ENCODE results near the gene TIAM2.

The TIAM2 gene

DNA sequence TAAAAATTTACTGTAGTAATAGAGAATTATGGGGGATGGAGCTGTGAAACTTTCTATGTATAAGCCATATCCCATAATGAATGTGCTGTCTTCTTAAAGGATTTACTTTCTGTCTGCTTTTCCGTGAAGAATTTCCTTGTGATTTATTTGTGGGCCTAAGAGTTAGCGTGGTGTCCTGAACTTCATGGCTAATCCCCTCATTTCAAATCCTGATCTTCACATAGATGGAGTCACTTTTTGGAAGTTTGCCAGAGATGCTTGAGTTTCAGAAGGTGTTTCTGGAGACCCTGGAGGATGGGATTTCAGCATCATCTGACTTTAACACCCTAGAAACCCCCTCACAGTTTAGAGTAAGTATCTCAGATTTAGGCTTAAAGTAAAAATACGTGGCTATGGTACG lies 249.3 kb downstream of the TIAM2 start:
- H4K20me1 ChIP-seq (ENCODE audit: insufficient read depth): no peaks in the 10 kb centered on the region
- TF ChIP-seq, protein P1, sequence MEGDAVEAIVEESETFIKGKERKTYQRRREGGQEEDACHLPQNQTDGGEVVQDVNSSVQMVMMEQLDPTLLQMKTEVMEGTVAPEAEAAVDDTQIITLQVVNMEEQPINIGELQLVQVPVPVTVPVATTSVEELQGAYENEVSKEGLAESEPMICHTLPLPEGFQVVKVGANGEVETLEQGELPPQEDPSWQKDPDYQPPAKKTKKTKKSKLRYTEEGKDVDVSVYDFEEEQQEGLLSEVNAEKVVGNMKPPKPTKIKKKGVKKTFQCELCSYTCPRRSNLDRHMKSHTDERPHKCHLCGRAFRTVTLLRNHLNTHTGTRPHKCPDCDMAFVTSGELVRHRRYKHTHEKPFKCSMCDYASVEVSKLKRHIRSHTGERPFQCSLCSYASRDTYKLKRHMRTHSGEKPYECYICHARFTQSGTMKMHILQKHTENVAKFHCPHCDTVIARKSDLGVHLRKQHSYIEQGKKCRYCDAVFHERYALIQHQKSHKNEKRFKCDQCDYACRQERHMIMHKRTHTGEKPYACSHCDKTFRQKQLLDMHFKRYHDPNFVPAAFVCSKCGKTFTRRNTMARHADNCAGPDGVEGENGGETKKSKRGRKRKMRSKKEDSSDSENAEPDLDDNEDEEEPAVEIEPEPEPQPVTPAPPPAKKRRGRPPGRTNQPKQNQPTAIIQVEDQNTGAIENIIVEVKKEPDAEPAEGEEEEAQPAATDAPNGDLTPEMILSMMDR (conservative IDR thresholded peaks at IDR 0.05; ENCODE audit: low read depth, low read length): no peak
- no peak overlapping the region for H2AFZ ChIP-seq (ENCODE audit: low read depth)
- no peak overlapping the region for H3K9ac ChIP-seq
- H3K4me2 ChIP-seq: no peak overlapping the region
- no peaks in the 10 kb centered on the region for H3K27me3 ChIP-seq (ENCODE audit: insufficient read depth, low read depth)
- H3K36me3 ChIP-seq (ENCODE audit: insufficient read depth): no peaks in the 10 kb centered on the region
- no peaks in the 10 kb centered on the region for H3K79me2 ChIP-seq (ENCODE audit: insufficient read depth, low read depth)
- H3K4me1 ChIP-seq (ENCODE audit: low read depth, poor library complexity, severe bottlenecking): no peaks in the 10 kb centered on the region
- no peak overlapping the region for H3K27ac ChIP-seq
- H3K4me3 ChIP-seq (IDR thresholded peaks at IDR 0.05; ENCODE audit: insufficient read depth, low read depth, low read length): no peak overlapping the region

DNA sequence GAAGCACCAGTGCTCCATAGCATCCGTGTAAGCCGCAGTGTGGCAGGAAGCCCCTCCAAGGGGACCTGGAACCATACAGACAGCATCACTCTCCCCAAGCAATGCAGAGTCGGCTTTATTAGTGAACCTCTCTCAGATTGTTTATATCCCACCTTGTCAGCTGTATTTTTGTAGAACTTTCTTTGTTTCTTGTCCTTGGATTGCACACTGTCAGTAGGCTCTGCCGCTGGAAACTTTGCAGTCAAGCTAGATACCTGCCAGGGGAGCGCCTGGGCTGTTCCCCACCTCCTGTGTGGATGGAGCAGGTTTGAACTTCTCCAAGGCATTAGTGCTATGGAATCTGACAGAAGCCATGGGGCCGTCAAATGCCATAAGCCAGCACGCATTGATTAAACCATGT lies 250.1 kb downstream of the TIAM2 start:
- Histone ChIP-seq H3K4me1 (ENCODE audit: low read depth, poor library complexity, severe bottlenecking) (no peaks in the 10 kb centered on the region), H3K9ac (no peak overlapping the region), H4K20me1 (ENCODE audit: insufficient read depth) (no peaks in the 10 kb centered on the region), H3K27ac (no peak overlapping the region), H3K4me3 (IDR thresholded peaks at IDR 0.05; ENCODE audit: insufficient read depth, low read depth, low read length) (no peak overlapping the region), H3K79me2 (ENCODE audit: insufficient read depth, low read depth) (no peaks in the 10 kb centered on the region), H3K27me3 (ENCODE audit: insufficient read depth, low read depth) (no peaks in the 10 kb centered on the region), H2AFZ (ENCODE audit: low read depth) (no peak overlapping the region), H3K4me2 (no peak overlapping the region), H3K36me3 (ENCODE audit: insufficient read depth) (no peaks in the 10 kb centered on the region)
- TF ChIP-seq, protein P1 (conservative IDR thresholded peaks at IDR 0.05; ENCODE audit: low read depth, low read length): no peak

DNA sequence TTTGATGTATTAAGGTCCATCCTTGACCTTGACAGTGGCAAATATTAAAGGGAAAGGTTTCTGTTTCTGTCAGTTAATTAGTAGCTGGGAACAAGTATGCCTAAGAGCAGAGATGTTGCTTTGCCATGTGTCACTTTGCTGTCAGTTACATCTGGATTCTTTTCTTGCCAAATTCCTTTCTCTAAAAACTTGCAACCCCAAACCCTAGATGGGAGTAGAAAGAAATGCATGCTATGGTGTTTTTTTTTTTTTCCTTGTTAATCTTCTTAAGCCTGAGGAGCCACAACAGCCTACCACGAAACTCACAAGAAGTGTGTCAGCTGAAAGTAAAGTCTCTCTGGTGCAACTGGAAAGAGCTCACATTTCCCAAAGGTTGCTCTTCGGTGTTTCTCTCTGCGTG lies 250.7 kb downstream of the TIAM2 start:
- no peaks in the 10 kb centered on the region for H3K79me2 ChIP-seq (ENCODE audit: insufficient read depth, low read depth)
- H3K36me3 ChIP-seq (ENCODE audit: insufficient read depth): no peaks in the 10 kb centered on the region
- H3K27me3 ChIP-seq (ENCODE audit: insufficient read depth, low read depth): no peaks in the 10 kb centered on the region
- no peak overlapping the region for H3K4me3 ChIP-seq (IDR thresholded peaks at IDR 0.05; ENCODE audit: insufficient read depth, low read depth, low read length)
- H3K4me2 ChIP-seq: no peak overlapping the region
- no peak overlapping the region for H2AFZ ChIP-seq (ENCODE audit: low read depth)
- no peaks in the 10 kb centered on the region for H3K4me1 ChIP-seq (ENCODE audit: low read depth, poor library complexity, severe bottlenecking)
- no peaks in the 10 kb centered on the region for H4K20me1 ChIP-seq (ENCODE audit: insufficient read depth)
- TF ChIP-seq, protein P1 (conservative IDR thresholded peaks at IDR 0.05; ENCODE audit: low read depth, low read length): no peak
- no peak overlapping the region for H3K27ac ChIP-seq
- no peak overlapping the region for H3K9ac ChIP-seq

DNA sequence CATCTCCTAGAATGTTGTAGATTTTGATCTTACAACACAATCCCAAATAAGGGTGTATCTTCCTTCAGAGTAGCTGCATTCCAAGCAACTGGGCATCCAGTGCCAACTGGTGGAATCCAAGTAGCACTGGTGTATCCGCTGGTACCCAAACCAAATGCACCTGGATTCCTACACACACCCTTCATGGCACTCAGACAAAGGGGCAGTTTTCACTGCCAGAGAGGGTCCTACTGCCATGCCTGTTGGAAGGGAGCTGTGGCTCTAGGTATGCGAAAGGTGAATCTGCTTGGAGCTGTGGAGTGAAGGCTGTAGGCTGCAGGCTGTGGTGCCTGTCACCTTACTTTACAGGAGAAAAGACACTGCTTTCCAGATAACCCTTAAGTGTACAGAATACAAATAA lies 251.7 kb downstream of the TIAM2 start:
- no peaks in the 10 kb centered on the region for H3K79me2 ChIP-seq (ENCODE audit: insufficient read depth, low read depth)
- TF ChIP-seq, protein P1 (conservative IDR thresholded peaks at IDR 0.05; ENCODE audit: low read depth, low read length): no peak
- H3K4me3 ChIP-seq (IDR thresholded peaks at IDR 0.05; ENCODE audit: insufficient read depth, low read depth, low read length): no peak overlapping the region
- H3K4me2 ChIP-seq: no peak overlapping the region
- H3K27ac ChIP-seq: no peak overlapping the region
- no peaks in the 10 kb centered on the region for H3K36me3 ChIP-seq (ENCODE audit: insufficient read depth)
- no peak overlapping the region for H3K9ac ChIP-seq
- no peak overlapping the region for H2AFZ ChIP-seq (ENCODE audit: low read depth)
- no peaks in the 10 kb centered on the region for H4K20me1 ChIP-seq (ENCODE audit: insufficient read depth)
- H3K4me1 ChIP-seq (ENCODE audit: low read depth, poor library complexity, severe bottlenecking): no peaks in the 10 kb centered on the region
- H3K27me3 ChIP-seq (ENCODE audit: insufficient read depth, low read depth): no peaks in the 10 kb centered on the region

DNA sequence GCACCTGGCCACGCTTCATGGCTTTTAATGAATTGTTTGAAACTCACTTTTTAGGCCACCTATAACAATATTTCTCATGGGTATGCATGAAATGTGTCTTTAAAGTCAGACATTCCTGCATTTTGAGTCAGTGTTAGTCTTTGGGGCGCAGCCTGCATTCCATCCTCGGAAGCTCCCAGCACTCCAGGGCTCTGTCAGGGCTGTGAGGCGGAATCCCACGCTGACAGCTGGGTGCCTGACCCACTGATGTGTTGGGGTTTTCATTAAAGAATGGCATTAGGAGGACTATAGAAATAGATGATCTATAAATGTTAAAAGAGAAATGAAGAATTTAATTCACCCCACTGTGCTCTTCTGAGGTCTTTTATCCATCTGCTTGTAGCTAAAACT lies 252.5 kb downstream of the TIAM2 start:
- Histone ChIP-seq H3K4me1 (ENCODE audit: low read depth, poor library complexity, severe bottlenecking) (no peaks in the 10 kb centered on the region), H3K4me2 (no peak overlapping the region), H3K27me3 (ENCODE audit: insufficient read depth, low read depth) (no peaks in the 10 kb centered on the region), H4K20me1 (ENCODE audit: insufficient read depth) (no peaks in the 10 kb centered on the region), H2AFZ (ENCODE audit: low read depth) (no peak overlapping the region), H3K36me3 (ENCODE audit: insufficient read depth) (no peaks in the 10 kb centered on the region), H3K27ac (no peak overlapping the region), H3K79me2 (ENCODE audit: insufficient read depth, low read depth) (no peaks in the 10 kb centered on the region), H3K4me3 (IDR thresholded peaks at IDR 0.05; ENCODE audit: insufficient read depth, low read depth, low read length) (no peak overlapping the region), H3K9ac (no peak overlapping the region)
- TF ChIP-seq, protein P1 (conservative IDR thresholded peaks at IDR 0.05; ENCODE audit: low read depth, low read length): no peak
